Tibial nerve (tissue), 4 donors: ENCODE data around the gene NDFIP1.

Source experiments
- EP300 ChIP-seq, 2 donors: sonication (generic); formaldehyde crosslinking; IDR thresholded peaks; one replicate each; pipeline ENCODE4 v1.6.1; 2017; ENCODE audit warnings: antibody characterized with exemption in 2 of 2, mild to moderate bottlenecking in 1 of 2
- POLR2A ChIP-seq, 2 donors: fragments of 450-650 bp; IDR thresholded peaks; one replicate each; pipeline ENCODE4 v1.6.1; 2017; ENCODE audit warnings: antibody characterized with exemption in 2 of 2, mild to moderate bottlenecking in 2 of 2, moderate library complexity in 2 of 2
- TF ChIP-seq, protein P1 (sequence below), 5 experiments: fragments of 200-600 bp in 3 of 5; fragments of 450-650 bp in 2 of 5; sonication (generic) in 3 of 5; IDR thresholded peaks; one replicate each; pipeline ENCODE4 v1.5.1; 2016 to 2019; ENCODE audit warnings: antibody characterized with exemption in 5 of 5, mild to moderate bottlenecking in 3 of 5, moderate library complexity in 2 of 5

DNA sequence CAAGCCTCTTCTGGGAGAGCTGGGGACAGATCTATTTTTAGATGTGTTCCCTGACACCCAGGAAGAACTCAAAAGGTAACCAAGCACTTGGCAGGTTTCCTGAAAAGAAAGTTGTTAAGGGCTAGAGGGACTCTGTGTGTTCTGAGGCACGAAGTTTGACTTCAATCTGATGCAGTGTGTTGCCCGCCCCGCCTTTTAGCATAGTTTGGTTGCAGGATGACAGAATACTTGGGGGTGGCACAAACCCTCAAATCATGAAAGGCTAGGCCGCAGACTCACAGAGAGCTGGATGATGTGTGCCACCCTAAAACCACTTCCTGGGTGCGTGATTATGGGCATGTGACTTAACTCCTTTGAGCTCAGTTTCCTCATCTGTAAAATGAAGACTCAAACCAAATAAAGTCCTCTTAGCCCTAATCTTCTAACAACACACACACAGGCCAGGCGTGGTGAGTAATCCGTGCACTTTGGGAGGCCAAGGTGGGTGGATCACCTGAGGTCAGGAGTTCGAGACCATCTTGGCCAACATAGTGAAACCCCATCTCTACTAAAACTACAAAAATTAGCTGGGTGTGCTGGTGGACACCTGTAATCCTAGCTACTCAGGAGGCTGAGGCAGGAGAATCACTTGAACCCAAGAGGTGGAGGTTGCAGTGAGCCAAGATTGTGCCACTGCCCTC is 12.8 kb upstream of the NDFIP1 start:
- TF ChIP-seq EP300 (IDR thresholded peaks at IDR 0.05): no peak
- TF ChIP-seq, protein P1, sequence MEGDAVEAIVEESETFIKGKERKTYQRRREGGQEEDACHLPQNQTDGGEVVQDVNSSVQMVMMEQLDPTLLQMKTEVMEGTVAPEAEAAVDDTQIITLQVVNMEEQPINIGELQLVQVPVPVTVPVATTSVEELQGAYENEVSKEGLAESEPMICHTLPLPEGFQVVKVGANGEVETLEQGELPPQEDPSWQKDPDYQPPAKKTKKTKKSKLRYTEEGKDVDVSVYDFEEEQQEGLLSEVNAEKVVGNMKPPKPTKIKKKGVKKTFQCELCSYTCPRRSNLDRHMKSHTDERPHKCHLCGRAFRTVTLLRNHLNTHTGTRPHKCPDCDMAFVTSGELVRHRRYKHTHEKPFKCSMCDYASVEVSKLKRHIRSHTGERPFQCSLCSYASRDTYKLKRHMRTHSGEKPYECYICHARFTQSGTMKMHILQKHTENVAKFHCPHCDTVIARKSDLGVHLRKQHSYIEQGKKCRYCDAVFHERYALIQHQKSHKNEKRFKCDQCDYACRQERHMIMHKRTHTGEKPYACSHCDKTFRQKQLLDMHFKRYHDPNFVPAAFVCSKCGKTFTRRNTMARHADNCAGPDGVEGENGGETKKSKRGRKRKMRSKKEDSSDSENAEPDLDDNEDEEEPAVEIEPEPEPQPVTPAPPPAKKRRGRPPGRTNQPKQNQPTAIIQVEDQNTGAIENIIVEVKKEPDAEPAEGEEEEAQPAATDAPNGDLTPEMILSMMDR (IDR thresholded peaks at IDR 0.05): no peak
- TF ChIP-seq POLR2A (IDR thresholded peaks at IDR 0.05): no peak
